ENCODE measurements around the gene SH3BGRL2. TPM values are rescaled to one million over a fixed set of nuclear protein-coding genes. Genes with fewer than 3 reads are reported as not detected.

The SH3BGRL2 gene
- total RNA-seq, 2 donors from 2014 or later: 24.1 to 29.1 TPM

DNA sequence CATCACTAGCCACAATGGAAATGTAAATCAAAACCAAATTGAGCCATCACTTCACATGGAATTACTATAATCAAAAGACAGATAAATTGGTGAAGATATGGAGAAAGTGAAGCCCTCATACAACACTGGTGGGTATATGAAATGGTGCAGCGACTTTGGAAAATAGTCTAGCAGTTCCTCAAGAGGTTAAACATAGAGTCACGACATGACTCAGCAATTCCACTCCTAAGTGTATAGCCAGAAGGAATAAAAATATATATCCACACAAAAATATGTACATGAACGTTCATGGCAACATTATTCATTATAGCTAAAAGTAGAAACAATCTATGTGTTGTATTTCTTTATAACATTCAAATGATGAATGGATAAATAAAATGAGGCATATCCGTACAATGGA, 33.1 kb upstream of the SH3BGRL2 start:
- Histone ChIP-seq H3K27ac (no peak overlapping the region), H3K36me3 (no peaks in the 10 kb centered on the region), H3K27me3 (replicated peaks; ENCODE audit: insufficient read depth) (no peaks in the 10 kb centered on the region), H3K4me1 (ENCODE audit: control insufficient read depth in 1 of 2, low read depth in 2 of 2) (no peaks in the 10 kb centered on the region), H3K4me3 (no peak overlapping the region), H3K9me3 (no peaks in the 10 kb centered on the region)
- ATAC-seq (ENCODE audit: insufficient number of reproducible peaks, low FRiP score, low read depth) (no peak), DNase-seq (ENCODE audit: low spot score) (no peak)
- TF ChIP-seq, protein P1, sequence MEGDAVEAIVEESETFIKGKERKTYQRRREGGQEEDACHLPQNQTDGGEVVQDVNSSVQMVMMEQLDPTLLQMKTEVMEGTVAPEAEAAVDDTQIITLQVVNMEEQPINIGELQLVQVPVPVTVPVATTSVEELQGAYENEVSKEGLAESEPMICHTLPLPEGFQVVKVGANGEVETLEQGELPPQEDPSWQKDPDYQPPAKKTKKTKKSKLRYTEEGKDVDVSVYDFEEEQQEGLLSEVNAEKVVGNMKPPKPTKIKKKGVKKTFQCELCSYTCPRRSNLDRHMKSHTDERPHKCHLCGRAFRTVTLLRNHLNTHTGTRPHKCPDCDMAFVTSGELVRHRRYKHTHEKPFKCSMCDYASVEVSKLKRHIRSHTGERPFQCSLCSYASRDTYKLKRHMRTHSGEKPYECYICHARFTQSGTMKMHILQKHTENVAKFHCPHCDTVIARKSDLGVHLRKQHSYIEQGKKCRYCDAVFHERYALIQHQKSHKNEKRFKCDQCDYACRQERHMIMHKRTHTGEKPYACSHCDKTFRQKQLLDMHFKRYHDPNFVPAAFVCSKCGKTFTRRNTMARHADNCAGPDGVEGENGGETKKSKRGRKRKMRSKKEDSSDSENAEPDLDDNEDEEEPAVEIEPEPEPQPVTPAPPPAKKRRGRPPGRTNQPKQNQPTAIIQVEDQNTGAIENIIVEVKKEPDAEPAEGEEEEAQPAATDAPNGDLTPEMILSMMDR (IDR thresholded peaks at IDR 0.05): no peak

DNA sequence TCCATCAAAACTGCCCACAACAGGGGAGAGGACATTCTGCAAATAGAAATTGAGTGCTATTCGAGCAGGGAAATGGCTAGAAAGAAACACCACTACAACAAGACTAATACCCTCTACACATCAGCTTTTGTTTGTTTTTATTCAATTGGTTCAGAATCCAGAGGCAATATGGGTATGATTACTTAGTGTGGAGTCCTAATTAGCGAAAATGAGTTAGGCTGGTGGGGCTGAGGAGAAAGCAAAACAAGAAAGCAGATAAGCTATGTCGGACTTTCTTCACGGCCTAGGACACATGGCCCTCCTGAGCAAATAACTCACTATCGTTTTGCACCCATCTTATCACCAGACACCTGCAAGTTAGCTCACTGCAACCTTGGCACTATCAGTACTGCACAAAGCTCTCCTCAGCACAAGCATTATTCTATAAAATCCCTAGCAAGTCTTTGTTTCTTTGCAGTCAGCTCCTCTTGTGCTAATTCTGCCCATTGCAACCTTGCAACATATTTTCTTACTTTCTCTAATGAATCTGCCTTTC, 31.3 kb upstream of the SH3BGRL2 start:
- no peak for ATAC-seq (ENCODE audit: insufficient number of reproducible peaks, low FRiP score, low read depth)

DNA sequence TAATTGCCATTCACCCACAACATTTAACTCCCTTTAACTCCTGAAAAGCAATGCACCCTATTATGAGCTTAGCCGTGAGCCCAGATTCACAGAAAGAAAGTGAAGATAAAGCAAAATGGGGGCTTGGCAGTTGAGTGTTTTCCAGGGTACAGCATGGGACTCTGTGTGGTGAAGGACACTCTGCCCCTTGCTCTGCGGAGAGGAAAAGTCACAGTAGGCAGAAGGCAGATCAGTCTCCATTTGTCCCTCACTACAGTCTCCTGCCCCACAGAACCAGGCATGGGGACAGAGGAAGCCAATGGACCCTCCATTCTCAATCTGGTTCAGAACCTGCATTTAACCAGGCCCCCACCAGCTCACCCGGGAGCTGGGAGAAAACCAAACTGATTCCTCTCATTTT, 30.8 kb upstream of the SH3BGRL2 start:
- Histone ChIP-seq H3K4me1 (ENCODE audit: control insufficient read depth in 1 of 2, low read depth in 2 of 2) (no peaks in the 10 kb centered on the region), H3K27me3 (replicated peaks; ENCODE audit: insufficient read depth) (no peaks in the 10 kb centered on the region), H3K36me3 (no peaks in the 10 kb centered on the region), H3K27ac (no peak overlapping the region), H3K4me3 (no peak overlapping the region), H3K9me3 (no peaks in the 10 kb centered on the region)
- DNase-seq (ENCODE audit: low spot score) (no peak), ATAC-seq (ENCODE audit: insufficient number of reproducible peaks, low FRiP score, low read depth) (no peak)
- TF ChIP-seq, protein P1 (IDR thresholded peaks at IDR 0.05): no peak

More for the DNA sequence above, 31.3 kb upstream of the SH3BGRL2 start:
- TF ChIP-seq, protein P1 (IDR thresholded peaks at IDR 0.05): no peak
- H3K4me3 ChIP-seq: no peak overlapping the region
- no peak for DNase-seq (ENCODE audit: low spot score)
- H3K9me3 ChIP-seq: no peaks in the 10 kb centered on the region
- H3K4me1 ChIP-seq (ENCODE audit: control insufficient read depth in 1 of 2, low read depth in 2 of 2): no peaks in the 10 kb centered on the region
- no peaks in the 10 kb centered on the region for H3K27me3 ChIP-seq (replicated peaks; ENCODE audit: insufficient read depth)
- H3K27ac ChIP-seq: no peak overlapping the region
- no peaks in the 10 kb centered on the region for H3K36me3 ChIP-seq

DNA sequence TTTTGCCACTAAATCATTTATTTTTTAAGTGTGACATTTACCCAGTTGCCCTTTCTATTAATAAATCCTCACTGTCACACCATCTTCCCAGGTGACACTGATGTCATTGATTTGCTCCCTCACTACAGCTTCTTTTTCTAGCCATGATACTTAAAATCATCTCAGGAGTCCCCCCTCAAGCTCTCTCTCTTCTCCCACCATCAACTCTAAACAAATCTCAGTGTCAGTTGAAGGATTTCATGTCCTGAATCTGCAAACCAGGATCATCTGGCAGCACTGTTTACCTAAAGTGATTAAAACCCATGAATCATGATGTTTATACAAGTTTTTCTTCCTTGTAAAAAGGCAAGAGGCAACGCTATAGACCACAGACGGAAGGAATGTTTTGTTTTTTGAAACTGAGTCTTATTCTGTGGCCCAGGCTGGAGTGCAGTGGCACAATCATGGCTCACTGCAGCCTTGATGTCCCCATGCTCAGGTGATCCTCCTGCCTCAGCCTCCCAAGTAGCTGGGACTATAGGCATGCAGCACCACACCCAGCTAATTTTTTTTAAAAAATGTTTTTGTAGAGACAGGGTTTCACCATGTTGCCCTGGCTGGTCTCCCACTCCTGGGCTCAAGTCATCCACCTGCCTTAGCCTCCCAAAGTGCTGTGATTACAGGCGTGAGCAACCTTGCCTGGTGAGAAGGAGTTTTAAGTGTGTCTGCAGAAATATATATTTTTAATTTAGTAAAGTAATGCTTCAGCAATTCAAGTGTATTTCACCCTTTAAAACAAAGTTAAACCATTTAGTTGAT, 30.1 kb upstream of the SH3BGRL2 start:
- H3K9me3 ChIP-seq: no peaks in the 10 kb centered on the region
- no peak overlapping the region for H3K27ac ChIP-seq
- H3K4me3 ChIP-seq: no peak overlapping the region
- no peaks in the 10 kb centered on the region for H3K27me3 ChIP-seq (replicated peaks; ENCODE audit: insufficient read depth)
- H3K4me1 ChIP-seq (ENCODE audit: control insufficient read depth in 1 of 2, low read depth in 2 of 2): no peaks in the 10 kb centered on the region
- no peak for DNase-seq (ENCODE audit: low spot score)
- TF ChIP-seq, protein P1 (IDR thresholded peaks at IDR 0.05): no peak
- no peaks in the 10 kb centered on the region for H3K36me3 ChIP-seq
- no peak for ATAC-seq (ENCODE audit: insufficient number of reproducible peaks, low FRiP score, low read depth)

DNA sequence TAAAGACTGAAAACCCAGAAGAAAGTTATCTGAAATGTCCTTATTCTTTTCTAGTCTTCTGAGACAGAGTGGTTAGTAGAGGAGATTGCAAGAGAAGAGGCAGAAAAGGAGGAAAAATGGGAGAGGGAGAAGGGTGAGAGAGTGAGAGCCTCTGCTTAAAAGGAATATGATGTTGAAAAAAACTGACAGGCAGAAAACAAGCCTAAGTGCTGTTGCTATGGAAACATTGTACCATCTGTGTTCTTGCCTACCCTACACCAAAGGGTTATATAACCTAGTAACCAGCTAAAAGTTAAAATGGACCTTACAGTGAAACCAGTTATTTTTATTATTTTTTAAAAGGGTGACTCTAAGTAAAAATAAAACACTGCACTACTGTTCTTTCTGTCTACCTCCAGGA, 28.3 kb upstream of the SH3BGRL2 start:
- Histone ChIP-seq H3K27me3 (replicated peaks; ENCODE audit: insufficient read depth) (no peaks in the 10 kb centered on the region), H3K27ac (no peak overlapping the region), H3K9me3 (no peaks in the 10 kb centered on the region), H3K4me3 (no peak overlapping the region), H3K4me1 (ENCODE audit: control insufficient read depth in 1 of 2, low read depth in 2 of 2) (peaks cover 0 to 8% of the 10 kb centered on the region in 2 donors), H3K36me3 (no peaks in the 10 kb centered on the region)
- ATAC-seq (ENCODE audit: insufficient number of reproducible peaks, low FRiP score, low read depth) (no peak), DNase-seq (ENCODE audit: low spot score) (no peak)
- TF ChIP-seq, protein P1 (IDR thresholded peaks at IDR 0.05): no peak

Data from thoracic aorta (tissue), 2 donors.